CD4-positive, CD25-positive, alpha-beta regulatory T cell (primary cell): ENCODE measurements around the gene JCAD. TPM values are rescaled to one million over a fixed set of nuclear protein-coding genes. Genes with fewer than 3 reads are reported as not detected.

Experiments used
- ATAC-seq, 2 donors: fragments of 150-1000 bp; cut with Tn5 transposase; one replicate each; pipeline ENCODE4 v1.10.0; 2021; ENCODE audit warnings: low read depth in 2 of 2, moderate number of reproducible peaks in 2 of 2, moderate library complexity in 1 of 2
- DNase-seq, 3 donors: peaks; one replicate each; pipeline versions ENCODE4 v3.0.0 to v3.0.0-alpha.2; 2012 to 2022; ENCODE audit warnings: mixed read lengths in 1 of 3
- H3K27ac ChIP-seq: one replicate; pipeline ENCODE4 v1.7.0; 2013; ENCODE audit warnings: mild to moderate bottlenecking, low read length; ENCODE audit not compliant: insufficient read depth, poor library complexity, severe bottlenecking
- H3K27me3 ChIP-seq: one replicate; pipeline ENCODE4 v1.7.0; 2013; ENCODE audit warnings: low read length; ENCODE audit not compliant: control insufficient read depth, insufficient read depth
- H3K36me3 ChIP-seq: one replicate; pipeline ENCODE4 v1.7.0; 2013; ENCODE audit warnings: mild to moderate bottlenecking, low read length, moderate library complexity; ENCODE audit not compliant: control insufficient read depth, insufficient read depth
- H3K4me1 ChIP-seq: 2 replicates; pipeline ENCODE4 v1.7.0; 2013; ENCODE audit warnings: mild to moderate bottlenecking, low read length; ENCODE audit not compliant: insufficient read depth, control insufficient read depth, poor library complexity, severe bottlenecking
- H3K4me3 ChIP-seq: one replicate; pipeline ENCODE4 v1.7.0; 2013; ENCODE audit warnings: low read depth, mild to moderate bottlenecking, low read length, moderate library complexity
- H3K9me3 ChIP-seq, 2 experiments: 1 replicate in 1 of 2; 2 replicates in 1 of 2; pipeline ENCODE4 v1.7.0; 2013; ENCODE audit warnings: low read length in 2 of 2, mild to moderate bottlenecking in 1 of 2, moderate library complexity in 1 of 2; ENCODE audit not compliant: control insufficient read depth in 2 of 2
- H3K27ac Mint-ChIP-seq, 3 donors: one replicate each; pipeline ENCODE4 v1.8.0; 2020 to 2022; ENCODE audit warnings: mild to moderate bottlenecking in 3 of 3, mixed read lengths in 3 of 3, moderate library complexity in 2 of 3
- H3K27me3 Mint-ChIP-seq: one replicate; pipeline ENCODE4 v1.8.0; 2022; ENCODE audit warnings: mild to moderate bottlenecking, mixed read lengths
- H3K36me3 Mint-ChIP-seq: one replicate; pipeline ENCODE4 v1.8.0; 2020; ENCODE audit warnings: mixed read lengths
- H3K4me1 Mint-ChIP-seq, 4 donors: one replicate each; pipeline ENCODE4 v1.8.0; 2020 to 2022; ENCODE audit warnings: mixed read lengths in 4 of 4, mild to moderate bottlenecking in 1 of 4
- H3K4me3 Mint-ChIP-seq, 4 donors: one replicate each; pipeline ENCODE4 v1.8.0; 2020 to 2022; ENCODE audit warnings: mild to moderate bottlenecking in 4 of 4, mixed read lengths in 4 of 4, moderate library complexity in 3 of 4
- H3K9me3 Mint-ChIP-seq, 7 donors: one replicate each; pipeline ENCODE4 v1.8.0; 2020 to 2022; ENCODE audit warnings: mixed read lengths in 7 of 7, mild to moderate bottlenecking in 3 of 7, moderate library complexity in 2 of 7
- polyA plus RNA-seq, 4 donors: library from polyadenylated mRNA; unstranded; fragments of 300-500 nt; fragmentation: Illumina TruSeq; gene quantifications; one replicate each; pipeline ENCODE4 v1.2.3, GENCODE V29; 2021
- total RNA-seq: library from RNA; stranded (reverse); gene quantifications from one replicate; pipeline ENCODE4 v1.2.3, GENCODE V29; 2022

JCAD gene
- total and polyA plus RNA-seq, 5 donors from 2014 or later, result 0.05 TPM; not detected in 4

- Histone ChIP-seq H3K4me3 (no peak overlapping the region), H3K36me3 (no peaks in the 10 kb centered on the region), H3K27ac (no peak overlapping the region), H3K9me3 (no peaks in the 10 kb centered on the region), H3K4me1 (no peaks in the 10 kb centered on the region), H3K27me3 (peaks cover 2% of the 10 kb centered on the region)
- Mint-ChIP-seq H3K36me3 (no peaks in the 10 kb centered on the region), H3K9me3 (peaks cover 0 to 11% (median 2%) of the 10 kb centered on the region in 7 donors), H3K27me3 (peaks cover 2% of the 10 kb centered on the region), H3K4me1 (no peaks in the 10 kb centered on the region), H3K27ac (no peak overlapping the region), H3K4me3 (no peak overlapping the region)
- no peak for ATAC-seq
- DNase-seq, result no peak
Observed at GRCh38 chr10:29977171-29977570, 82.2 kb downstream of the JCAD start.

DNA sequence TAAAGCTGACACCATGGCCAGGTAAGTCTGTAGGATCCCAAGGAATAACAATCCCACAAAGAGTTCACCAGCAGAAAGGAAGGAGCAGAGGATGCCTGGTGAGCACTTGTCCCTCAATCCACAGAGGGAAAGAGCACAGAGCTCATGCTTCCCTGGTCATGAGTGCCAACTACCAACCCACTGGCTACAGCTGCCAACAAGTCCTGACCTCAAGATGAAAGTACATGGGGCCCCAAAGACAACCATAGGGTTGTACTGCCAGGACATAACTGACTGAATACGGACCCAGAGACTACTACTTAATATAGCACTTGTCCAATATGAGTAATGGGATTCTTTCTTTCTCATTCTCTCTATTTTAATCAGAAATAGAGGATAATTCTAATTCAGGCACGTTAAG lies 83.3 kb downstream of the JCAD start:
- no peaks in the 10 kb centered on the region for H3K4me1 Mint-ChIP-seq
- no peak overlapping the region for H3K4me3 Mint-ChIP-seq

DNA sequence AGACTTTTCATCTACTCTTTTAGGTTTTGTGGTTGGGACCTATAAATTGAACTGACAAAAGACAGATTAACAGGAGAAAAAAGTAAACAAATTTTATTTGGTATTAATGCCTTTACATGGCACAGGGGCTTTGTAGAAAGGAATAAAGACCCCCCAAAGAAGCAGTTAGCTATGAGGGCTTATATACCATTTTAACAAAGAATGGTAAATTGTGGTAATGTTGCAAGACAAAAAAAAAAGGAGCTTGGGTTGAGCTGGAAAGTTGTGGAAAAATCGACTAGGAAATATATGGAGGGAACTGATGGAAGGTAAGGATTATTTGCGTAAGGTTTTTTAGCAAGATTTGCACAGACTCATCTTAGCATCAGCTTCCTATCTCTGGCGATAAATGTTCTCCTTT lies 84.6 kb downstream of the JCAD start:
- ATAC-seq (no peak), DNase-seq (no peak)
- H3K27ac ChIP-seq, result no peak overlapping the region
- peaks cover 4% of the 10 kb centered on the region for H3K27me3 Mint-ChIP-seq
- no peak overlapping the region for H3K4me3 ChIP-seq
- H3K4me3 Mint-ChIP-seq, result no peak overlapping the region
- no peaks in the 10 kb centered on the region for H3K4me1 Mint-ChIP-seq
- H3K27ac Mint-ChIP-seq, result no peak overlapping the region
- no peaks in the 10 kb centered on the region for H3K36me3 Mint-ChIP-seq
- peaks cover 0 to 11% (median 1%) of the 10 kb centered on the region in 7 donors for H3K9me3 Mint-ChIP-seq
- H3K4me1 ChIP-seq, result no peaks in the 10 kb centered on the region
- H3K27me3 ChIP-seq, result peaks cover 2% of the 10 kb centered on the region
- no peaks in the 10 kb centered on the region for H3K9me3 ChIP-seq
- H3K36me3 ChIP-seq, result no peaks in the 10 kb centered on the region

More for the DNA sequence above, 83.3 kb downstream of the JCAD start:
- DNase-seq, result no peak
- Mint-ChIP-seq H3K36me3 (no peaks in the 10 kb centered on the region), H3K9me3 (peaks cover 0 to 11% (median 2%) of the 10 kb centered on the region in 7 donors), H3K27me3 (peaks cover 4% of the 10 kb centered on the region), H3K27ac (no peak overlapping the region)
- Histone ChIP-seq H3K4me3 (no peak overlapping the region), H3K27me3 (peaks cover 2% of the 10 kb centered on the region), H3K4me1 (no peaks in the 10 kb centered on the region), H3K9me3 (no peaks in the 10 kb centered on the region), H3K36me3 (no peaks in the 10 kb centered on the region), H3K27ac (no peak overlapping the region)
- no peak for ATAC-seq

GRCh38 chr10:29973921-29974320 lies 85.5 kb downstream of the JCAD start:
- no peak for DNase-seq

GRCh38 chr10:29970576-29970975 lies 88.8 kb downstream of the JCAD start:
- ATAC-seq (no peak), DNase-seq (no peak)
- Histone ChIP-seq H3K27ac (no peak overlapping the region), H3K9me3 (no peaks in the 10 kb centered on the region), H3K4me1 (no peaks in the 10 kb centered on the region), H3K27me3 (no peaks in the 10 kb centered on the region), H3K36me3 (no peaks in the 10 kb centered on the region), H3K4me3 (no peak overlapping the region)
- Mint-ChIP-seq H3K4me3 (no peak overlapping the region), H3K4me1 (no peaks in the 10 kb centered on the region), H3K27me3 (peaks cover 4% of the 10 kb centered on the region), H3K9me3 (peaks cover 0 to 11% (median 1%) of the 10 kb centered on the region in 7 donors), H3K27ac (no peak overlapping the region), H3K36me3 (no peaks in the 10 kb centered on the region)

More at GRCh38 chr10:29973921-29974320, 85.5 kb downstream of the JCAD start:
- no peaks in the 10 kb centered on the region for H3K36me3 ChIP-seq
- ATAC-seq, result no peak
- peaks cover 0 to 11% (median 1%) of the 10 kb centered on the region in 7 donors for H3K9me3 Mint-ChIP-seq
- no peak overlapping the region for H3K27ac ChIP-seq
- H3K4me3 ChIP-seq, result no peak overlapping the region
- no peaks in the 10 kb centered on the region for H3K36me3 Mint-ChIP-seq
- no peaks in the 10 kb centered on the region for H3K27me3 ChIP-seq
- H3K27me3 Mint-ChIP-seq, result peaks cover 4% of the 10 kb centered on the region
- no peak overlapping the region for H3K4me3 Mint-ChIP-seq
- H3K4me1 ChIP-seq, result no peaks in the 10 kb centered on the region
- H3K27ac Mint-ChIP-seq, result no peak overlapping the region
- H3K9me3 ChIP-seq, result no peaks in the 10 kb centered on the region
- no peaks in the 10 kb centered on the region for H3K4me1 Mint-ChIP-seq

- no peaks in the 10 kb centered on the region for H3K9me3 ChIP-seq
- H3K27me3 ChIP-seq, result no peaks in the 10 kb centered on the region
- H3K36me3 ChIP-seq, result no peaks in the 10 kb centered on the region
- Mint-ChIP-seq H3K27ac (no peak overlapping the region), H3K27me3 (peaks cover 4% of the 10 kb centered on the region), H3K4me1 (no peaks in the 10 kb centered on the region), H3K9me3 (peaks cover 0 to 9% (median 0%) of the 10 kb centered on the region in 7 donors), H3K36me3 (no peaks in the 10 kb centered on the region), H3K4me3 (no peak overlapping the region)
- no peak for DNase-seq
- H3K27ac ChIP-seq, result no peak overlapping the region
- ATAC-seq, result no peak
- H3K4me1 ChIP-seq, result no peaks in the 10 kb centered on the region
- no peak overlapping the region for H3K4me3 ChIP-seq
Observed at GRCh38 chr10:29970012-29970396, 89.4 kb downstream of the JCAD start.

- no peaks in the 10 kb centered on the region for H3K4me1 ChIP-seq
- ATAC-seq (no peak), DNase-seq (no peak)
- H3K4me3 ChIP-seq, result no peak overlapping the region
- Mint-ChIP-seq H3K4me3 (no peak overlapping the region), H3K4me1 (no peaks in the 10 kb centered on the region), H3K36me3 (no peaks in the 10 kb centered on the region), H3K27ac (no peak overlapping the region), H3K9me3 (peaks cover 0 to 4% (median 0%) of the 10 kb centered on the region in 7 donors), H3K27me3 (peaks cover 4% of the 10 kb centered on the region)
- H3K36me3 ChIP-seq, result no peaks in the 10 kb centered on the region
- no peaks in the 10 kb centered on the region for H3K27me3 ChIP-seq
- H3K27ac ChIP-seq, result no peak overlapping the region
- no peaks in the 10 kb centered on the region for H3K9me3 ChIP-seq
Observed at GRCh38 chr10:29969255-29970011, 90.0 kb downstream of the JCAD start.

GRCh38 chr10:29968585-29968984 lies 90.8 kb downstream of the JCAD start:
- H3K4me1 Mint-ChIP-seq, result no peaks in the 10 kb centered on the region
- H3K27ac ChIP-seq, result no peak overlapping the region
- H3K9me3 Mint-ChIP-seq, result peaks cover 0 to 1% (median 0%) of the 10 kb centered on the region in 7 donors
- no peak overlapping the region for H3K27ac Mint-ChIP-seq
- H3K4me1 ChIP-seq, result no peaks in the 10 kb centered on the region
- H3K36me3 ChIP-seq, result no peaks in the 10 kb centered on the region
- ATAC-seq, result no peak
- H3K36me3 Mint-ChIP-seq, result no peaks in the 10 kb centered on the region
- no peak overlapping the region for H3K4me3 ChIP-seq
- no peaks in the 10 kb centered on the region for H3K27me3 ChIP-seq
- peaks cover 4% of the 10 kb centered on the region for H3K27me3 Mint-ChIP-seq
- H3K9me3 ChIP-seq, result no peaks in the 10 kb centered on the region
- no peak overlapping the region for H3K4me3 Mint-ChIP-seq
- DNase-seq, result no peak
